Hepatocyte (in vitro differentiated cells): ENCODE data around the gene CABLES2.

Experiments used
- EZH2 ChIP-seq: fragments of 200-600 bp; sonication (generic); IDR thresholded peaks from 2 replicates; pipeline ENCODE4 v1.6.1; 2016; ENCODE audit warnings: antibody characterized with exemption, mild to moderate bottlenecking, borderline replicate concordance
- TF ChIP-seq, protein P1 (sequence below): fragments of 200-600 bp; sonication (generic); IDR thresholded peaks from 2 replicates; pipeline ENCODE4 v1.5.1; 2016; ENCODE audit warnings: antibody characterized with exemption, mild to moderate bottlenecking; ENCODE audit not compliant: poor library complexity

DNA sequence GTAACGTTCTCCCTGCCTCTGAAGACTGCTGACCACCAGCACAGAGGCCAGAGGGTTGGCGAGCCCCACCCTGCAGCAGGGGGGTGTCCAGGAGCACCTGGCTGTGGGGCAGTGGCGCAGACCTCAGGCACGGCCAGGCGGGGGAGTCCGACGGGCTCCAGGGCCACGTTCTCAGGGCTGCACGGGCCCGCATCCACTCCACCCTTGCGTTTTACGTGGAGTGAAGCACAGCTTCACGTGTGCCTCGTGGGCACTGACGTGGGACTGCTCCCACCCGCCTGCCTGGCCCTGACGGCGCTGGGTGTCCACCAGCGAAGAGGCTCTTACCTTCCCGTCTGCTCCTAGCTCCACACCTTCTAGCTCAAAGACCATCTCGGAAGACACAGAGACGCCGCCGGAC is 13.3 kb downstream of the CABLES2 start:
- TF ChIP-seq, protein P1, sequence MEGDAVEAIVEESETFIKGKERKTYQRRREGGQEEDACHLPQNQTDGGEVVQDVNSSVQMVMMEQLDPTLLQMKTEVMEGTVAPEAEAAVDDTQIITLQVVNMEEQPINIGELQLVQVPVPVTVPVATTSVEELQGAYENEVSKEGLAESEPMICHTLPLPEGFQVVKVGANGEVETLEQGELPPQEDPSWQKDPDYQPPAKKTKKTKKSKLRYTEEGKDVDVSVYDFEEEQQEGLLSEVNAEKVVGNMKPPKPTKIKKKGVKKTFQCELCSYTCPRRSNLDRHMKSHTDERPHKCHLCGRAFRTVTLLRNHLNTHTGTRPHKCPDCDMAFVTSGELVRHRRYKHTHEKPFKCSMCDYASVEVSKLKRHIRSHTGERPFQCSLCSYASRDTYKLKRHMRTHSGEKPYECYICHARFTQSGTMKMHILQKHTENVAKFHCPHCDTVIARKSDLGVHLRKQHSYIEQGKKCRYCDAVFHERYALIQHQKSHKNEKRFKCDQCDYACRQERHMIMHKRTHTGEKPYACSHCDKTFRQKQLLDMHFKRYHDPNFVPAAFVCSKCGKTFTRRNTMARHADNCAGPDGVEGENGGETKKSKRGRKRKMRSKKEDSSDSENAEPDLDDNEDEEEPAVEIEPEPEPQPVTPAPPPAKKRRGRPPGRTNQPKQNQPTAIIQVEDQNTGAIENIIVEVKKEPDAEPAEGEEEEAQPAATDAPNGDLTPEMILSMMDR = no peak
- TF ChIP-seq EZH2 = no peak
